GM19193 (cell line): ENCODE data around the gene SERPINE1.

Experiments
- POLR2A ChIP-seq: IDR thresholded peaks from 4 replicates; pipeline ENCODE4 v1.6.1; 2011; ENCODE audit not compliant: insufficient read depth, insufficient read length; ENCODE audit errors: extremely low read depth

SERPINE1 gene

DNA sequence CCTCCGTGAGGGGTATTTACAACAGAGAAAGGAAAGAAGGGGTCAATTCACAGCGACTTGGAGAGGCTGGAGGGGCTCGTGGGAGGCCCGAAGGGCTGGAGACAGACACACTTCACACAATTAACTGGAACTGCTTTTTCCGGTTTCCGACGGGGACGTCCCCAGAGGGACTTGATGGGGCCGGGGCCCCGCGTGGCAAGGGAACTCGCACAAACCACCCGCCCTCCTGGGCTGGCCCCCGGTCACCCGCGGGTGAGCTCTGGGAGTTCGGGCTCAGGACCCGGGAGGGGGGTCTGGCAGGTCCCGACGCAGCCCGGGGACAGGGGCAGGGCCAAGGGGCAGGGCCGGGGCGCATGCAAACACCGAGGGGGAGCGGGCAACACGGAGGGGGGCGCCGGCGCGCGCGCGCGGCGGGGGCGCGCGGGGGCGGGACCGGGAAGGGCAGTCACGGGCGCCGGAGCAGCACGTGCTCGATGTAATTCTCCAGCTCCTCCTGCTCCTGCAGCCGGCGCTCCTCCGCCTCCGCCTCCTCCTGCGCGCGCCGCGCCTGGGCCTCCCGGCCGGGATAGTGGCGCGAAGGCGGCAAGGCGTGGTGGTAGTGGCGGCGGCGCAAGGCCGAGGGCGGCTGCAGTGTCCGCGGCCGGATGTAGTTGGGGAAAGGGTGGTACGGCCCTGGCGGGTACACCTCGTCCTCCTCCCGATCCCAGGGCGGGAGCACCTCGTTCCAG is 35.8 kb downstream of the SERPINE1 start:
- no peak for TF ChIP-seq POLR2A

DNA sequence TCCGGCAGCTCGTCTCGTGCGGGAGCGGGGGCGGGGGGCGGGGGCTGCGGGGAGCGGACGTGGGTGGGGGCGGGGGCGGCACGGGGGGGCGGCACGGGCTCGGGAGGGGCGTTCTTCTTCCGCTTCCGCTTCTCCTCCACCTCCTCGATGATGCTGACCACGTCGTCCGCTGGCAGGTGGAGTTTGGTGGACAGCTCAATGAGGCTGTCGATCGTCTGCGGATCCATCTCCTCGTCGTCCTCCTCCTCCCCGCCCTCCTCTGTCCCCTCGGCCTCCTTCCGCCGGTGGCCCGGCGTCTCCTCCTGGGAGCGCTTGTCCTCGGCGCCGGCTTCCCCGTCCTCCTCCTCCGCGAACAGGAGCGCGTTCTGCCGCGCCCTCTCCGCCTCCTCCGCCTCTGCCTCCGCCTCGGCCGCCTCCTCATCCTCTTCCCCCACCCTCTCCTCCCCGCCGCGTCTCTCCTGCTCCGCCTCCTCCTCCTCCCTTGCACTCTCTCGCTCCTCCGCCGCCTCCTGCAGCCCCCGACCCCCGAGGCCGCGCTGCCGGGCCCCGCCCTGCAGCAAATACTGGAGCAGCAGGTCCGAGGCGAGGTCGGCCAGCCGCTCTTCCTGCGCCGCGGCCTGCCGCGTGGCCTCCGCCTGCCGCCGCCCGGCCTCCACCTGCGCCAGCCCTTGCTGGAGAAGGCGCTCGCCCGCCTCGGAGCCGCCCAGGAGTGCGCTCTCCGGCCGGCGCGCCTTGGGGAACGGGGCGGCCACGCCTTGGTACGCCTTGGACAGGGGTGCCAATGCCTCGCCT is 36.6 kb downstream of the SERPINE1 start:
- TF ChIP-seq POLR2A = no peak

DNA sequence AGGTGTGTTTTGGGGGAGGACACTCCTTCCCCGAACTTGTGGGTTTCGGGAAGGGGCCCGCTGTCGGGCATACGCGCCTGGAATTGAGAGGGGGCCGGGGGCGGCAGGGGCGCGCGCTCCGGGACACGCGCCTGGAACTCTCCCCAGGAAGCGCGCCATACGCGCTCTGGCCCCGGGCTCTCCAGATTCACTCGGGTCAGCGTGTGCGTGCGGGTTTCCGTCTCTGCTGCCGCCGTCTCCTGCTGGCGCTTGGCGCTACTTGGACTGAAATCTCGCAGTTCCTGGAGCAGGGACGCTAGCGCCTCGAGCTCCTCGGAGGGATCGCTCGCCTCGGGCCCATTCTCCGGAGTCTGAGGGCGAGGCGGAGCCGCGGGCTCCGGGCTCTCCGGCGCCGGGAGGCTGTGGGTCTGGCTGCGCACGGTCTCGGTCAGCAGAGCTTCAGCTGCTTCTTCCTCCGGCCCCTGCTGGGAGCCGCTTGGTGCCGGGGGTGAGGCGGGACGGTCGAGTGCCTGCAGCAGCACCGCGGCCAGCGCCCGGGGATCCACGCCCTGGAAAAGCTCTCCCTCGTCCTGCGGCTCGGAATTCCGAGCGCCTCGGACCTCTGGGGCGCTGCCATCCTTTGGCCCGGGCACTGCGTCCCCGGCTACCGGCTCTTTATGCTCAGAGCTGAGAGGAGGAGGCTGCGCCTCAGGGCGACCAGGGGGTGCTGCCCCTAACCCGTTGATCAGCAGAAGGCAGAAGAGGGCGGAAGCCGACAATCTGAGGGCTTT is 37.4 kb downstream of the SERPINE1 start:
- TF ChIP-seq POLR2A = no peak

DNA sequence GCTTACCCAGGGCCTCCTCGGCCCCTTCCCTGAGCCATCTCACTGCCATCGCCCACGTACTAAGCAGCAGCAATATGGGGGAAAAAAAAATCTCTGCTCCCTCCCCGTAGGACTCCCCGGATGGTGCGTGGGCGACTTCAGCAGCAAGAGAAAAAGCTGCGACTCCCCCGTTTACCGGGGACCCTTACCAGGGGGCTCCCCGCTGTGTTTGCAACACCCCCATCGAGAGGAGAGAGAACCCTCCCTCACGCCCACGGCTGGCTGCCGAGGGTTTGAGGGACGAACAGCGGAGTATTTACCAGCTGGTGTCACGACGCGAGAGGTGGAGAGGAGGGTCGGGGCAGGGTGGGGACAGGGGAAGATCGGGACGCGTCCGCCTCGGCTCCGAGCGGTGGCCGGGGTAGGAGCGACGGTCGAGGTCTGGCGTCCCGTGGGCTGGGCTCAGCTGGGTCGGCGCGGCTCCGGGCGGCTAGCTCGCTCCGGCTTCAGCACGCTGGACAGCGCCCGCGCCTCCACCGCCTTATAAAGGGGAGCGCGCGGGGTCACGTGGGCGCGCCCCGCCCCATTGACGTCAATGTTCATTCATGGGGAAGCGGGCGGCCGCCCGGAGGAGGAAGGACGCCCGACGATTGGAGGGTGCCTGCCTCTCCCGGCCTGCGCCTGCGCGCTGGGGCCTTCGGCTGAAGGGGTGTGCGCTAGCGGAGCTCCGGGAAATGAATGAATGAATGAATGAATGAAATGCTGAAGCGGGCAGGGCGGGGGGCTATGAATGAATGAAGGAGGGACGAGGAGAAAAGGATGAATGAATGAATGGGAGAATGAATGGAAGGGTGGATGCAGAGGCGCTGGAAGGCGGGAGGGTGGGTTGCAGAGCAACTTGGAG is 38.4 kb downstream of the SERPINE1 start, which contains the start of gene VGF:
VGF (minus strand) TSS at position 495 of the 883 bp plus-strand sequence. CDS start 726 bp downstream, outside the sequence.
- TF ChIP-seq POLR2A = no peak

DNA sequence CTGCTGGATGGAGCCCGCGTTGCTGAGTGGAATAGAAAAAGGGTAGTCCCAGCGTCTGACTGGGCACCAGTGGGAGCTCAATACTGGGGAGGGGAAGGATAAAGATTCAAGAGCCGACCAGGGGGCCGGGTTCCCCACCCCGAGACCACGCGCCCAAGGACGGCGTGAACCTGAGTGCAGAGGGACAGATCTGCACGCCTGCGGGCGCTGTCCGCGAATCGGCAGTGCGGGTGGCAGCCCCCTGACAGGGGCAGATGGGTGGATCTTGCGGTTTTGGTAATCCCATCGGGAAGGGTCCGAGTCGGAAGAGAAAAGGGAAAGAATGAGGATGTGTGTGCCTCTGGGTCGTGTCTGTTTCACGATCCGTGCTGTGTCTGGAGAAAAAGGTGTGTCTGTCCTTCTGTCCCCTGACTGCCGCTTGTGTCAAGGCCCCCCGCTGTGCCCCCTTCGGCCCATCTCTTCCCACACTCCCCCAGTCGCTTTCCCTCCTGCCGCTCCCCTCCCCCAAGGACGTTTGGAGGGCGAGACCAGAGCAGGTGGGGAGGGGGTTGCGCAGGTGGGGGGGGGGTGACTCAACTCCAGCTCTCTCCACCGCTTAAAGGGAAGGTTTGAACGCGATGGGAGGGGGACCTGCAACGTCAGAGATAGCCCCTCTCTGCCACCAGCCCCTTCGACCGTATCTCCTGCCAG is 39.2 kb downstream of the SERPINE1 start:
- no peak for TF ChIP-seq POLR2A

DNA sequence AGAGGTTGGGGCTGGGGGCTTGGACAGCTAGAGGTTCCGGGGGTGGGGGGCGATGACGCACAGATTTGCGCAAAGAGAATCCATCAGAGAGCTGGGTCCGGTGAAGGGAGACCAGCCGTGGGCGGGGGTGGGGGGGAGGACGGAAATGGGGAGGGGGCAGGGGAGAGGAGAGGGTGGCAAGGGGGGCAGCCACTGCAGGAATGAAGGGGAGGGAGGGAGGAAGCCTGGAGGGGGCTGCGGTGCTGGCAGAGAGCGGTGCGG is 39.7 kb downstream of the SERPINE1 start:
- no peak for TF ChIP-seq POLR2A

DNA sequence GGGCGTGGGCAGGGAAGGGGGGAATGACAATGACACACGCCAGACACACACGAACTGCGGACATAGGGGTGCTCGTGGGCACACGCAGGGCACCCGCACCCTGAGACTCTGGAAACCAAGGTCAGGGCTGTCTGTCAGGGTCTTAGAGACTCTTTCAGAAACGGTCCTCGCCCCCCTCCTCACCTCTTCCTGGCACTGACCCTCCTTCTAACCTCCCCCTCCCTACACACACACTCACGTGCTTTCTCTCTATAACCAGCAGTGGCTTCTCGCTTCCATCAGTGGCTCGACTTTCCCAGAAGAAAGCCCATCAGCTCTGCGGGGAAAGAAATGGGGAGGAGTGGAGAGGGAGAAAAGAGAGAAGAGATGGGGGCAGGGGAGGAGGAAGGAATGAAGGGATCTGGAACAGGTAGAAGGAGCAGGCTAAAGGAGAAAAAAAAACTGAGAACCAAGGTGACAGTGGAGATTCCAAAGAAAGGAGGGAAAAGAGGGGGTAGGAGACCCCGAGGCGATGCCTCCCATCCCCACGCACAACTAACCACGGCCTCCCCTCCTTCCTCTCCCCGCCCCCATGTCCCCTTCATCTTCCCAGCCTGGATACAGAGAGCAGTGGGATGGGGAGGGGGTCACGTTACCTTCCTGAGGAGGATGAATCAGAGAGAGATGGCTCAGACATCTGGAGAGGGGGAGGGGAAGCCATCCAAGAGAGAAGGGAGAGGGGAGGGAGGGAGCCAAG is 40.2 kb downstream of the SERPINE1 start:
- TF ChIP-seq POLR2A = no peak

DNA sequence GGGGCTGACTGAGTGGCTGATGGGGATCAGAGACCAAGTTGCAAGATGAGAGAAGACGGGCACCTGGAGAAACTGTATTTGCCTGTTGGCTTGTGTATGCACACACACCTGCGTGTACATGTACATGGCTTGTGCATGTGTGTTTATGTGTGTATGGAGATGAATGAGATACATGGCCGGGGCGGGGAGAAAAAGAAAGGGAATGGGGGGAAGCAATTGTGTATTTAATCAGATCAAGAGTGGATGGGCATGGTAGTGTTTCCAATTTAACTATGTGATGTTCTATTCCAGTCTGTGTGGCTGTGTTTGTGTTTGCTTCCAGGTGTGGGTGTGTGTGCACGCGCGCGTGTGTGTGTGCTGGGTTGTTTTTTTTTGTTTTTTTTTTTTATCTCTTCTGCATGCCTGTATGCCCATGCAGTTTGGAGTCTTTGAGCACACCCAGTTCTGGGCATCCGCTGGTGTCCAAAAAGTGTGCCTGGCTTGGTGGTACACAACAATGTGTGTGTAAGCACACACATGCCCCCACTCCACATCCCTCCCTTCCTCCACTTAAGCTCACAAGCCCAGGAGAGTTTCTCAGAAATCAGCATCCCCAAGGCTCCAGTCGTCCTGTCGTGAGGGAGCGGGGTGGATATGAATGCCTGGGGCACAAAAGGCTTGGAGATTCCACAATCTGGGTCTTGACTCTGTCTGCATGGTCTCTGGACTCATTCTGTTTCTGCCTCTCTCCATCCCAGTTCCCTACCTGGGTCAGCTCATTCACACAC is 40.9 kb downstream of the SERPINE1 start:
- TF ChIP-seq POLR2A = no peak

DNA sequence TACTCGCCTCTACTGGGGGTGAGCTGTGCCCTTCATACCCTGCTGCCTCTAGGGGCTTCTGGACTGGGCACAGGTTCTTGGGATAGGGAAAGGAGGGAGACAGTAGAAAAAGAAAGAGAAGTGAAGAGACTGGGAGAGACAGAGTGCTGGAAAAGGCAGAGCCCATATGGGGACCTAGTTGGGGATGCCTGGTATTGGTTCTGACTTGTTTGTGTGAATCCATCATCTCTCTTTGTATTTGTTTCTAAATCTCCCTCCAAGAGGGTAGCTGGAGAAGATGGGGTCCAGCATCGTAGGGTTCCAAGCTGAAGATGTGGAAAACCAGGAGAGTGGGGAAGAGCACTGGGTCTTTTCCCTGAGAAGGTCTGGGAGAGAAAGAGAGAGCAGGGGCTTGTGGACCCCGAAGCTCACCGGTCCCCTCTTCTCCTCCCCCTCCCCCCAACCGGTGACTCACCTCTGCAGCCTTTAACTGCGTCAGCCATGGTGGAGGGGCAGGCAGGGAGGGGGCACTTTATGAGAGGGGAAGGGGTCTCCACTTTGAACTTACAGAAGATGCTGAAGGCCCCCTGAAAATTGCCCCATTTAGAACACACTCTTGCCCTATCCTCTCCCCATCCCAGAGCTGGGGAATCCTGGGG is 41.6 kb downstream of the SERPINE1 start:
- no peak for TF ChIP-seq POLR2A

DNA sequence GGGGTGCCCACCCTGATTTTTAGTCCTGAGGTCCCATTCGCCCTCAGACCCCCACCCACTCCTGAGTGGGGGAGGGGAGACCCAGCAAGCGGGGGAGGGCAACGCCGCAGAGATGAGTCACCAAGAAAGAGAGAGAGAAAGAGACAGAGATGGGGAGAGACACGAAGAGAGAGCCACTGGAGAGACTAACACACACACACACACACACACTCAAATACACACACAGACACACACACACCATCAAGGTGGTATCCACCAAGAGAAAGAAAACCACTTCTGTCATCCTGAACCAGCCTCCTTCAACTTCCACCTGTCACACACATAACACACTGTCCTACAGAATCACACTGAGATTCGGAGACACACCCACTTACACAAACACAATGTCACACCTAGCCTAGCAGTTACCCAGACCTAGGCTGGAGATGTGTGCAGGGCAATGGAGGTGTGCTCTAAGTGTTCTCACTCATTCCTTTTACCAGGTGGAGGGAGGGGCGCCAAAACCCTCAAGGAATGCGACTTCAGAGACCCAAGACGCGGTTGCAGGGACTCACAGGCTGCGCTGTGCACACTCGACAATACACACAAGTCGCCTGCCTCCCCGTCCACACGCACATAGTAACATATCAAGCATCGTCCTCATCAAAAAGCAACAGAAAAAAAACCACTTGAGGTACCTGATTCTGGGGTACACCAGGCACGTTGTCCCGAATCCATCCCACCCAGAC is 42.4 kb downstream of the SERPINE1 start:
- no peak for TF ChIP-seq POLR2A

DNA sequence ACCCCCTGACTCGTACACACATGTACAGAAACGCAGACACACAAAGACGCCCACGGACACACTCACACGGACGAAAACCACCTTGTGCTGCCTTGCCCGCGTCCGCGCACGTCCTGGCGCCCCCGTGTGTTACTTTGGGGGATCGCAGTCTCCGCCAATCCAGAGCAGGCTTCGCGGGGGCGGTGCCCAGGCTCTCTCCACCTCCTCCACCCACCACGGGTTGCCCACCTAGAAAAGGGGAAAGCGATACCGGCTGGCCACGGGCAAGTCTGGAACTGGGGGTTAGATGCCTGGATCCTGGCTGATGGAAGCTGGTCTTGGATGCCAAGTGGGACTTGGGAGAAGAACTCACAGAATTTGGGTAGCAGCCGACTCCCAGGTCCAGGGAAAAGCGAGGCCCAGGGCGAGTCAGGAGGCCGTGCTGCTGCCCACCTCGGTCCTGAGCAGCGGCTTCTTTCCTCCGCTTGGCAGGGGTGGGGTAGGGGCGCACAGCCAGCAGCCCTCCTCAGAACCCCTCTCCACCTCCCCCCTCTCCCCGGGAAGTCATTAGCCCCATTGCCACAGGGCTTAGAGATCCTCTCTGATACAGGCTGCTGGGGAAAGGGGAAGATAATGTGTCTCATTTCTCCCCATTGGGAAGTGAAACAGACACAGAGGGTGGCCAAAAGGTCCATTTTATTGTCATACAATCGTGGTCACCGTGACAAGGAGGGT is 43.1 kb downstream of the SERPINE1 start:
- TF ChIP-seq POLR2A = no peak
